ENCODE data around the gene TEF. TPM values are rescaled to one million over a fixed set of nuclear protein-coding genes. Genes with fewer than 3 reads are reported as not detected.
A peak's percentile ranks its signal among the peaks of the same experiment; 100 is the strongest.

The TEF gene
- total RNA-seq, 1 donor, result 17.4 TPM

DNA sequence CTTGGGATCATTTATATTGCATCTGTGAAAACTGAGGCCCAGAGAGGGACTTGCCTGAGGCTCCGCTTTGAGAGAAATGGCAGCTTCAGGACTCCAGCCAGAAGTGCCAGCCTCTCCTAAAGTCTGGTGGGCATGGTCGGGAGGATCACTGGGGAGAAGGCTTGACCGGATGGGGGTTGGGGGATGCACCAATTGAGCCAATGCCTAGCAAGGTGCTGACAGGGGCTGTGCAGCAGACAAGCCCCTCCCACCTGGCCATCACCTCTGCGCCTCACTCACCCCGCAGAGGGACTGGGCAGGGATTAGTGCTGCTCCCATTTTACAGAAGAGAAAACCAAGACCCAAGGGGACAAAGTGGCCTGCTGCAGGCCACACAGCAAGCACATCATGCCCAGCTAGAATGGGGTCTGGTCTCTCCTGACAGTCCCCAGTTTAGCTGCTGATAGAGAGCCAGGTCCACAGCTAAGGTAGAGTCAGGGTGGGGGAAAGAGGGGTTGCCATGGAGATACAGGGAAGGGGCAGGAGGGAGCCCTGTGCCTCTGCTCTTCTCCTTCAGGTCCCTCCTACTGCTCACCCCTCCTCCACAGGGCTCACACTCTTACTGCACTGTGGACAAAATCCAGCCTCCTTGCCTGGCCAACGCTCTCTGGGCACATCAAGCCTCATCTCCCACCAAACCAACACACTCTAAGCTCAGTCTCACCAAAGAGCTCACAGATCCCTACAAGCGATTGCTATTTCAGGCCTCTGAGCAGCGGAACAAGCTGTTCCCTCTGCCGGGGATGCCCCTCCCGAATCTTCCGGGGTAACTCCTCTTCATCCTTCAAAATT is 29.5 kb downstream of the TEF start:
- Histone ChIP-seq H2AFZ (ENCODE audit: low read length) (no peak overlapping the region), H4K20me1 (ENCODE audit: insufficient read depth, low read length) (peaks cover 2% of the 10 kb centered on the region), H3K4me1 (ENCODE audit: insufficient read depth, low read length) (peaks cover 18% of the 10 kb centered on the region), H3K4me2 (ENCODE audit: insufficient read depth, low read length) (no peak overlapping the region), H3K4me3 (ENCODE audit: insufficient read depth, low read length) (no peak overlapping the region), H3K27me3 (ENCODE audit: insufficient read depth, low read length) (no peaks in the 10 kb centered on the region), H3K36me3 (ENCODE audit: insufficient read depth, low read length) (no peaks in the 10 kb centered on the region), H3K79me2 (ENCODE audit: insufficient read depth, low read length) (peaks cover 19% of the 10 kb centered on the region), H3K27ac (ENCODE audit: low read depth, low read length) (no peak overlapping the region), H3K9me3 (ENCODE audit: low read depth, low read length) (no peaks in the 10 kb centered on the region)
- TF ChIP-seq, protein P1, sequence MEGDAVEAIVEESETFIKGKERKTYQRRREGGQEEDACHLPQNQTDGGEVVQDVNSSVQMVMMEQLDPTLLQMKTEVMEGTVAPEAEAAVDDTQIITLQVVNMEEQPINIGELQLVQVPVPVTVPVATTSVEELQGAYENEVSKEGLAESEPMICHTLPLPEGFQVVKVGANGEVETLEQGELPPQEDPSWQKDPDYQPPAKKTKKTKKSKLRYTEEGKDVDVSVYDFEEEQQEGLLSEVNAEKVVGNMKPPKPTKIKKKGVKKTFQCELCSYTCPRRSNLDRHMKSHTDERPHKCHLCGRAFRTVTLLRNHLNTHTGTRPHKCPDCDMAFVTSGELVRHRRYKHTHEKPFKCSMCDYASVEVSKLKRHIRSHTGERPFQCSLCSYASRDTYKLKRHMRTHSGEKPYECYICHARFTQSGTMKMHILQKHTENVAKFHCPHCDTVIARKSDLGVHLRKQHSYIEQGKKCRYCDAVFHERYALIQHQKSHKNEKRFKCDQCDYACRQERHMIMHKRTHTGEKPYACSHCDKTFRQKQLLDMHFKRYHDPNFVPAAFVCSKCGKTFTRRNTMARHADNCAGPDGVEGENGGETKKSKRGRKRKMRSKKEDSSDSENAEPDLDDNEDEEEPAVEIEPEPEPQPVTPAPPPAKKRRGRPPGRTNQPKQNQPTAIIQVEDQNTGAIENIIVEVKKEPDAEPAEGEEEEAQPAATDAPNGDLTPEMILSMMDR (IDR thresholded peaks at IDR 0.05; ENCODE audit: extremely low read depth, low read depth, low read length), result no peak
- peak; percentile 73 for DNase-seq (ENCODE audit: insufficient read length, low spot score, missing footprints)

DNA sequence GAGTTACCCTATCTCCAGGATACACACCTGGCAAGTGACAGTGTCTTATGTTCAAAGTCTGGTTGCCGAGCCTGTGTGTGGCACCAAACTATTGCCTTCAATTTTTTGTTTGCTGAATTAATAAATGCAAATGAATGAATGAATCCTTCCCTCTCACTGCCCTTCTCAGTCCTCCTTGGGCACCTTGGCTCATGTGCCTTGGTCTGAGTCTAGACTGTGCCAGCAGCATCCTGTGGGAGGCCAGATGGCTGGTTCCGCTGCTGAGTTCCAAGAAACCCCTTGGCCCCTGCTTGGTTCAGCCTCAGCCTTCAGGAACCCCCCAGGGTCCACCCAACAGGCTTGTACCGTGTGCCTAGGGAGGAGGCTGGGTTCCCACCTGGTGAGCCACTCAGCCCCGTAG is 33.8 kb downstream of the TEF start:
- Histone ChIP-seq H3K4me3 (ENCODE audit: insufficient read depth, low read length) (no peak overlapping the region), H3K36me3 (ENCODE audit: insufficient read depth, low read length) (no peaks in the 10 kb centered on the region), H3K27ac (ENCODE audit: low read depth, low read length) (no peak overlapping the region), H3K4me1 (ENCODE audit: insufficient read depth, low read length) (peaks cover 27% of the 10 kb centered on the region), H2AFZ (ENCODE audit: low read length) (no peak overlapping the region), H4K20me1 (ENCODE audit: insufficient read depth, low read length) (peaks cover 7% of the 10 kb centered on the region), H3K4me2 (ENCODE audit: insufficient read depth, low read length) (no peak overlapping the region), H3K27me3 (ENCODE audit: insufficient read depth, low read length) (no peaks in the 10 kb centered on the region), H3K79me2 (ENCODE audit: insufficient read depth, low read length) (peaks cover 19% of the 10 kb centered on the region), H3K9me3 (ENCODE audit: low read depth, low read length) (no peaks in the 10 kb centered on the region)
- no peak for DNase-seq (ENCODE audit: insufficient read length, low spot score, missing footprints)
- TF ChIP-seq, protein P1 (IDR thresholded peaks at IDR 0.05; ENCODE audit: extremely low read depth, low read depth, low read length), result no peak

DNA sequence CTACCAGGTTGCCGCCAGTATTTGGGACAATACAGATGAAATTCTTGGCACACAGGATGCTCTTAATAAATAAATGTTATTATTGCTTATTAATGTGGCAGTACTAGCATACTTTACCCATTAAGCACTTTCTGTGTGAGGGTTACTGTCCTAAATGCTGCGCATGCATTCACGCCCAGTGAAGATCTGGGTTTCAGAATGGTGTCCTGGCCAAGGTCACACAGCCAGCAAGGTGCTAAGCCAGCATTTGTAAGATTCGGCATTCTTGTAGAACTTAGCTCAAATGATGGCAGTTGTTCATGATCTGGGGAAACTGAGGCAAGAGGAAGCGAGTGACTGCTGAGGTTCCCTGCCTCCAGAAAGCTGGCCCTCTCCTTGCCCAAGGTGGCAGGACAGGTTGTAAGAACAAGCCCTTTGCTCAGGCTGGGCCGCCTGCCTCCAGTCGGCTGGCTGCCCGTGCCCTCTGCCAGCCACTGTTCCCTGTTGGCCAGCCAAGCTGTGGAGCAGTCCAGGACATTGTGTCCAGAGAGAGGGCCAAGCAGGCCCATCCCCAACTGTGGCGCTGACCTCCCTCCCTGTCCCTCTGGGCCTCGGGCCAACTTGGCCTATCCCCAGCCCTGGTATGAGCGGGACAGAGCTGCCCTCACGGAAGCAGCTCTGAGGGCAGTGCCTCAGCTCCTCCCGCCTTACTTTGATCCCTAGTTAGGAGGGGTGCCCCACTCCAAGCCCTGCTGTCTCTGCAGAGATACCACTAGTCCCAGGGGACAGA is 36.1 kb downstream of the TEF start:
- no peak overlapping the region for H3K4me3 ChIP-seq (ENCODE audit: insufficient read depth, low read length)
- H3K36me3 ChIP-seq (ENCODE audit: insufficient read depth, low read length), result no peaks in the 10 kb centered on the region
- no peak overlapping the region for H3K27ac ChIP-seq (ENCODE audit: low read depth, low read length)
- H4K20me1 ChIP-seq (ENCODE audit: insufficient read depth, low read length), result peaks cover 7% of the 10 kb centered on the region
- H3K9me3 ChIP-seq (ENCODE audit: low read depth, low read length), result no peaks in the 10 kb centered on the region
- peak overlapping the region; percentile 12 for H3K4me2 ChIP-seq (ENCODE audit: insufficient read depth, low read length)
- peaks cover 14% of the 10 kb centered on the region for H3K79me2 ChIP-seq (ENCODE audit: insufficient read depth, low read length)
- TF ChIP-seq, protein P1 (IDR thresholded peaks at IDR 0.05; ENCODE audit: extremely low read depth, low read depth, low read length), result no peak
- peak; percentile 68 for DNase-seq (ENCODE audit: insufficient read length, low spot score, missing footprints)
- peaks cover 22% of the 10 kb centered on the region for H3K4me1 ChIP-seq (ENCODE audit: insufficient read depth, low read length)
- no peaks in the 10 kb centered on the region for H3K27me3 ChIP-seq (ENCODE audit: insufficient read depth, low read length)
- H2AFZ ChIP-seq (ENCODE audit: low read length), result no peak overlapping the region

DNA sequence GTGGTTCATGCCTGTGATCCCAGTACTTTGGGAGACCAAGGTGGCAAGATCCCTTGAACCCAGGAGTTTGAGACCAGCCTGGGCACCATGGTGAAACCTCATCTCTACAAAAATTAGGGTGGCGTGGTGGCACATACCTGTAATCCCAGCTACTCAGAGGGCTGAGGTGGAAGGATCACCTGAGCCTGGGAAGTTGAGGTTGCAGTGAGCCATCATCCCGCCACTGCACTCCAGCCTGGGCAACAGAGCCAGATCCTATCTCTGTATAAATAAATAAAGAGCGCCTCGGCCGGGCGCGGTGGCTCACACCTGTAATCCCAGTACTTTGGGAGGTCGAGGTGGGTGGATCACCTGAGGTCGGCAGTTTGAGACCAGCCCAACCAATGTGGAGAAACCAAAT is 37.0 kb downstream of the TEF start:
- H3K36me3 ChIP-seq (ENCODE audit: insufficient read depth, low read length), result no peaks in the 10 kb centered on the region
- H3K4me1 ChIP-seq (ENCODE audit: insufficient read depth, low read length), result peaks cover 19% of the 10 kb centered on the region
- TF ChIP-seq, protein P1 (IDR thresholded peaks at IDR 0.05; ENCODE audit: extremely low read depth, low read depth, low read length), result no peak
- peaks cover 14% of the 10 kb centered on the region for H3K79me2 ChIP-seq (ENCODE audit: insufficient read depth, low read length)
- H3K4me2 ChIP-seq (ENCODE audit: insufficient read depth, low read length), result no peak overlapping the region
- no peak overlapping the region for H3K4me3 ChIP-seq (ENCODE audit: insufficient read depth, low read length)
- peaks cover 7% of the 10 kb centered on the region for H4K20me1 ChIP-seq (ENCODE audit: insufficient read depth, low read length)
- H3K27me3 ChIP-seq (ENCODE audit: insufficient read depth, low read length), result no peaks in the 10 kb centered on the region
- H3K9me3 ChIP-seq (ENCODE audit: low read depth, low read length), result no peaks in the 10 kb centered on the region
- H2AFZ ChIP-seq (ENCODE audit: low read length), result no peak overlapping the region
- no peak overlapping the region for H3K27ac ChIP-seq (ENCODE audit: low read depth, low read length)
- no peak for DNase-seq (ENCODE audit: insufficient read length, low spot score, missing footprints)
